GM19351 (cell line): Measurements from ENCODE around the gene SPEM2.

ENCODE experiments used
- ATAC-seq: cut with Tn5 transposase; IDR thresholded peaks from one replicate; pipeline ENCODE4 v1.9.1; 2021; ENCODE audit warnings: mild to moderate bottlenecking, moderate library complexity; ENCODE audit not compliant: unreplicated experiment

Gene SPEM2

DNA sequence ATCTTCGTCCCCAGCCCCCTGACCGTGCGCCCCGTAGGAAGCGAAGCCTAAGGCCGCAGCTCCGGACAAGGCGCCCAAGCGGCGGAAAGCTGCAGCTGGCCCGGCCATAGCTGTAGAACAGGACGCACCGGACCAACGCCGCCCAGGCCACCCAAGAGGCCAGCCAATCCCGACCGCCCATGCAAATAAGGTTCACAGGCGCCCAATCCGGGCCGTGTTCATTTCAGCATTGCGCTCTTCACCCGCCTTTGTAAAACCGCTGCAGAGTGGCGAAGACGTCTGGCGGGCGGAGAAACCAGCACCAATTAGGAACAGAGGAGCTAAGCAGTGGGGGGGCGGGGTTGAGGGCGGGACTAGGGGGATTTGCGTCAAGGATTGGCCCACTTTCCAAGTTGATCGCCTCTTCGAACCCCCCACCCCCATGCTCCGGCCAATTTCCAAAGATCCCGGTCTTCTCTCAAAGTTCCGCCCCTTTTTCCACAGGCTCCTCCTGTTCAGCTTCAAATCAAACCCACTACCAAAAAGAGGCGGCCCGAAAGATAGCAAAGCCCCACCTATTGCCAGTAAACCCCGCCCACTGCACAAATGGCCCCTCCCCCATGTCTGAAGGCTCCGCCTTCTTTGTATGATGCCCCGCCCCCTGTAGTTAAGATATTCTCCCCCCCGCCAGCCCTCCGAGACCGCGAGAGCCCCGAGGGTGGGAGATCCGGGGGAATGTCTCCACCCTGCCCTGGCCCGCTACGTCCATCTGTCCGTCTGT lies 21.3 kb upstream of the SPEM2 start, which contains the start of gene TMEM256:
Gene TMEM256, minus strand, starts transcription at position 121 of the 760 bp plus-strand sequence. Its CDS starts 13 bp downstream, at position 108.
- peak; percentile 95 for ATAC-seq

DNA sequence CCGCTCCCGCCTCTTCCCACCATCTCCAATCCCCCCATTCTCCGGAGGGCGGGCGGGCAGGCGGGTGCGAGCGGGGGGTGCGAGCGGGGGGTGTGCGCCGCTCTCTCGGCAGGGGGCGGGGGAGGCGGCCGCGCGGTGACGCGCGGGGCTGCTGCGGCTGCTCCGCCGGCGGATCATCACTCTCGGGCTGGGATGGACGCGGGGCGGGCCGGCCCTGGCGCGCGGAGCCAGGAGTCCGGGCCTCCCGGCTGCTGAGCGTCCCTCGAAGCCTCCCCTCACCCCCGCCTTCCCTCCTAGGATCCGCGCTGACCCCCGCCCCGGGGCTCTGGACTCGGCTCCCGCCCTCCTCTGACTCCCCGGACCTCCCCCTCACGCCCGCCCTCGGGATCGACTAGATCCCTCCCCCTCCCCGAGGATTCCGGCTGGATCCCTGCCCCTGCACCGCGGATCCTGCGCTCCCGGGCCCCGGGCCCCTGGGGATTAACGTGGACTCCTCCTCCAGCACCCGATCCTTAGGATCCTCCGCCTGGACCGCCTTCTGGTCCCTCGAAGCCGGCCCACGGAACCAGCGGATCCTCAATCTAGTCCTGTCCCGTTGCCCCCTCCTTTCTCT lies 20.6 kb upstream of the SPEM2 start:
- peak; percentile 15 for ATAC-seq

DNA sequence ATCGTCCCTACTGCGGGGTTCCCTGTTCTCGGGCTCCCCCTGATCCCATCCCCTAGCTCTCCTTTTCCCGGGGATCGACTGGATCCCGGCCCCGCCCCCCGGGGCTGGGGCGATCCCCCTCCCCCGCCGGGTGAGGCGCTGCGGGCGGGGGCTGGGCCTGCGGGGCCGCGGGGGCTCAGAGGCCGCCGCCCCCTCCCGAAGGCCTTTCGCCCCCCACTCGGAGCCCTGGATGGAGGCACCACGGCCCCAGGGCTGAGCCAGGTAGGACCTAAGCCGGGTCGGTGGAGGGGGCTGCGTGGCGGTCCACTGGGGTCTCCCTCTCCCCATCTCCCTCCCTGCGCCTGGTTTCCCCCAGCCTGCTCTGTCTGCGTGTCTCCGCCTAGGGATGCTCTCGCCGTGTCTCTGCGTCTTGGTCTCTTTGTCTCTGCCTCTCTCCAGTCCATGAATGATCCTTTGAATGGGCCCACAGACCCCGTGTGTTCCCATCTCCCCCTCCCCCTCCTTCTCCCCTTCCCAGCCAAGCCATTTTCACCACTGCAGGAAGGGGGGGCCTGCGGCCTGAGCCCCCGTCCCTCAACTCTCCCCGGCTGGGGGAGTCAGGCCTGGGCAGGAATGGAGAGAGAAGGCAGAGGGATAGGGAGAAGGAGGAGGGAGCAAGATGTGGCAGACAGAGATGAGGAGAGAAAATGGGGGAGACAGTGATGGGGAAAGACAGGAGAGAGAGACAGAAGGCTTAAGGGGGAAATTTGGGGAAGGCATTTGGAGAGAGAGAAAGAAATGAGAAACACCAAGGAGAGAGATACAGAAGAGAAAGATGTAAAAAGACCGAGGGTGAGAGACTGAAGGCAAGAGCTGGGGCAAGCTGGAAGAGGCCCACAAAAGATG lies 19.8 kb upstream of the SPEM2 start:
- ATAC-seq, result no peak

DNA sequence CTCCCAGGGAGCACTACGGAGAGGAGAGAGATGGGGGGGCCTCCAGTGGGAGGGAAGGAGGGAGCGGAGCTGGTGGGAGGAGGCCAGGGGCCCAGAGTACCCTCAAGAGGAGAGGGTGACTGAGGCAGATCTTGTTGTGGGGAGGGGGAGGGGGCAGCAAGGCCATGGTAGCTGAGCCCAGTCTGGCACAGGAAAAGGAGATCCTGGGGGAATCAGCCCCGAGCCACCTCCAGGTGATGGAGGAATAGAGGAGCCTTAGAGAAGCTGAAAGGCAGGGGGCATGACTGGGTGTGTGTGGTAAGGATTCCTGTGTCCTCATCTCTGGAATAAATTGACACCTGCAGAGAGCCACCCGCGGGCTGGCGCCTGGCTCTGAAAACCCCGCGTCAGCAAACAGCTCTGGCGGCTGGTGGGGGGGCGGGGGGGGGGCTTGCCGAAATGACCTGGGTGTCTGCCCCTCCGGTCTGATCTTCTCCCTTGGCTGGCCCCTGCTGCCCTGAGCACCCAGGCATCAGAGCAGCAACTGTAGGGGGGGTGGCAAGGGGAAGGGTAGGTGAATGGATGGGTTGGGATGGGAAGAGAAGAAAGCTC lies 19.1 kb upstream of the SPEM2 start:
- ATAC-seq, result no peak

DNA sequence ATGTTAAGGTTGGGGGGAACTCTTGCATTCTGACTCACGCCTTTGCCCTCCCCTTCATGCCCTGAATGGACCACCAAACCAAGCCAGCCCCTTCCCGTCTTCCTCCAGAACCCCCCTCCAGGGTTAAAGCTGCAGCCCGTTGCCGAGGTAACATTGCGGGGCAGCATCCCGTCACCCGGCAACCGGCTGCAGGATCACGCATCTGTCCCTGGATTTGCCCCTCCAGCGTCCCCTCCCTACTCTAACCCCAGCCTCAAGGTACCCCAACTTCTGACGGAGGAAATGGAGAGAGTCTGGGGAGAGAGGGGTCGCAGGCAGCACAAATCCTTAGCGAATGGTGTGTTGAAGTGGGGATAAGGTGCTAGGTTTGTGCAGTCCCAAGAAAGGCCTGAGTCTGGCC lies 18.3 kb upstream of the SPEM2 start:
- no peak for ATAC-seq

DNA sequence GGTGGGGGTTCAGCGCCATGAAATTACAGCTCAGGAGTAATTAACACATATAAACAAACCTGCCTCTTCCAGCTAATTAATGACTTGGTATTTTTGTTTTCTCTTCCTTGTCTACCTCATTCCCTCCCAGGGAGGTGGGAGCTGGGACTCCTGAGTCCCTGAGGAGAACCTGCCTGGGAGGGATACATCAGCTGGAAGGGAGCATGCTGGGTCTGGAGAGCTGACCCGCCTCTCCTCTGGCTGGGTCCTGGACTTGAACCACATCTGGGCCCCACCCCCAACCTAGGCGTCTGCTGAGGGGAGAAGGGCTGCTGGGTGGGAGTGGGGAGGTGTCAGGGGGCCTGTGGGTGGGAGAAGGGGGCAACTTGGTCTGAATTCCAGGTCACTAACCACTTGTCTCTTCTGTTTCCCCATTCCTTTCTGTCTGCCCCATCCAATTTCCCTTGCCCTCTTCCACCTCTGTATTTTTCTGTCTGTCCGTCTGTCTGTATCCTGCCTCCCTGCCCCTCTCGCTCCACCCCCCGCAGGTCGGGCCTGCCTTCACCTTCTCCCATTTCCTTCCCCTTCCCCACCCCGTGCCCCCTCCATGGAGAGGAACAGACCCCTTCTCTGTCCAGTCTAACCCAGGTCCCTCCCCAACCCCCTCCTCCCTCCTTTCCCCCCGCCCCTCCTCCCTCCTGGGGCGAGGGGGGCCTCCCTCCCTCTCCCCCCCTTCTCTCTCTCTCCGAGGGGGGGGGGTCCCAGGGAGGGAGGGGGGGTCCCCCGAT lies 17.7 kb upstream of the SPEM2 start, which contains the start of gene NLGN2:
Gene NLGN2, plus strand, starts transcription at position 361 of the 767 bp plus-strand sequence. CDS start 411 bp downstream, outside the sequence.
- no peak for ATAC-seq

DNA sequence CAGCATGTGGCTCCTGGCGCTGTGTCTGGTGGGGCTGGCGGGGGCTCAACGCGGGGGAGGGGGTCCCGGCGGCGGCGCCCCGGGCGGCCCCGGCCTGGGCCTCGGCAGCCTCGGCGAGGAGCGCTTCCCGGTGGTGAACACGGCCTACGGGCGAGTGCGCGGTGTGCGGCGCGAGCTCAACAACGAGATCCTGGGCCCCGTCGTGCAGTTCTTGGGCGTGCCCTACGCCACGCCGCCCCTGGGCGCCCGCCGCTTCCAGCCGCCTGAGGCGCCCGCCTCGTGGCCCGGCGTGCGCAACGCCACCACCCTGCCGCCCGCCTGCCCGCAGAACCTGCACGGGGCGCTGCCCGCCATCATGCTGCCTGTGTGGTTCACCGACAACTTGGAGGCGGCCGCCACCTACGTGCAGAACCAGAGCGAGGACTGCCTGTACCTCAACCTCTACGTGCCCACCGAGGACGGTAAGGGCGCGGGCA lies 17.1 kb upstream of the SPEM2 start:
- ATAC-seq, result no peak

DNA sequence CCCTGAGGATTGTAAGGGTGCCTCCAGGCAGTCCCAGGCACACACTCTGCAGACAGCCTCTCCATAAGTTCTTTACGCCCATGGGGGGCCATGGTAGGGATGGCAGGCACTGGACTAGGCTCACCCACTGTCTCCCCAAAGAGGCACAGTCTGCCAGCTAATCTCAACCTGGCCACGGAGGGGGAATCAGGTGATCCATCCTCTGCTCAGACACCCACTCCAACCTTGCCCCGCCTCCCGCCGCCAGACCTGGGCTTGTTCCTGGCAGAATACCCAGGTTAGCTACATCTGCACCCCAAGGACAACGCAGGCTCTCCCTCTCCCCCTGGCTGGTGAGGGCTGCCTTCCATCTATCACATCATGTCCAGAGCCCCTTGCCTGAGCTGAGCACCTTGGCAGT lies 16.6 kb upstream of the SPEM2 start:
- no peak for ATAC-seq

DNA sequence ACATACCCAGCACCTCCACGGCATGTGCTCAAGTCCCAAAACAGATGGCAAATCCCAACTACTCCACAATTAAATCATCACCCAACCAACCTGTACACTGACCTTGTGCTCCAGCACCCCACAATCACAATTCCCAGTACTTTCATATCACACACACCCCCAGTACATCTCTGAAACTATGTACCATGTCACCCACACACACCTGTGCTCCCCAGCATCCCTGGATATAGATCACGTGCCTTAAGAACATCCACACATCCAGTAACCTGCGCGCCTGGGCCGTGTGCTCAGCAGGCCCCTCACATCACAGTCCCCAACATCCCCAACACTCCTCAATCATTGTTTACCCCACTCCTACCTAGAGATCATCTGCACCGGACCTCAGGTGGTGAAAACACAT lies 15.7 kb upstream of the SPEM2 start:
- ATAC-seq, result no peak

DNA sequence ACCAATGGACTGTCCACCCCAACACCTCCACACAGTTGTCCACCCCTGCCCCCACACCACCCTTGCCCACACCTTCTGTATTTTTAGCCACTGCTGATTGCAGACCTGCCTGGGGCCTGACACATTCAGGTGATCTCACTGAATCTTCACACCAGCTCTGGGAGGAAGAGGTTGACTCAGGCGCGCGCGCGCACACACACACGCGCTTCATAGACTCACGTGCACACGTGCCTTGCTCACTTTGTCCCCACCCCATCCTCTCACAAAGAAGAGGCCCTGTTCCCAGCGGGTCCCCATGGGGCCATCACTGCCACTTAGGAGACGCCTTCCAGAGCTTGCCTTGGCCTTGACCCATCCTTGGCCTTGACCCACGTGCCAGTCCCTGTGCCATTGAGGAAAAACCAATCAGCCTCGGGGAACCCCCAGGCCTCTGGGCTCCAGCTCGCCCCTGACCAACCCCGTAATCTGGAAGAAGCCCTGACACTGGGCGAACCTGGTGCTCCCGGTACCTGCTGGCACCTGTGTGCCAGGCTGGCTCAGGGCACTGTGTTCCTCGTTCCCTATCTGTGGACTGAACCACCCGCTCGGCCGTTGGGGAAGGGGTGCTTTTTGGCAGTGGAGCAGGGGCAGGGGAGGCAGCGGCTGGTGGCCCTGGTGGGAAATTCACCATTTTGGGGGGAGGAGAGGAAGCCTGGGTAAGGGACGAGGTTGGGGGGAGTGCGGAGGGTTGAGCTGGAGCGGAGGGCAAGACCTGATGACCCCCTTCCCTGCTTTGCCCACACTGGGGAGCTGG lies 14.6 kb upstream of the SPEM2 start:
- no peak for ATAC-seq

DNA sequence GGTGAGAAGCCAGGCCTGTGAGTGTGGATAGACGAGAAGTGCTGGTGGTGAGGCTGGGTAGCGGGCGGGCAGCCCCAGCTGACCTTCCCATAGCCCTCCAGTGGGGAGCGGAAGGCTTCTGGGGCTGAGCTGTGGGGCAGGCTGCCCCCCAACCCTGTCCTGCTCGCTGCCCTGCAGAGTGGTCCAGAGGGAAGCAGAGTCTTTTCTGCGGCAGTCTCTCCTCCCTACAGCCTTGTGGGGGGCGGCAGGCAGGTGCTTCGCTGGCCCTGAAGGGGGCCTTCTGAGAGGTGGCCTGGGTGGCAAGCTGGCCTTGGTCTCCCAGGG lies 14.0 kb upstream of the SPEM2 start:
- no peak for ATAC-seq

DNA sequence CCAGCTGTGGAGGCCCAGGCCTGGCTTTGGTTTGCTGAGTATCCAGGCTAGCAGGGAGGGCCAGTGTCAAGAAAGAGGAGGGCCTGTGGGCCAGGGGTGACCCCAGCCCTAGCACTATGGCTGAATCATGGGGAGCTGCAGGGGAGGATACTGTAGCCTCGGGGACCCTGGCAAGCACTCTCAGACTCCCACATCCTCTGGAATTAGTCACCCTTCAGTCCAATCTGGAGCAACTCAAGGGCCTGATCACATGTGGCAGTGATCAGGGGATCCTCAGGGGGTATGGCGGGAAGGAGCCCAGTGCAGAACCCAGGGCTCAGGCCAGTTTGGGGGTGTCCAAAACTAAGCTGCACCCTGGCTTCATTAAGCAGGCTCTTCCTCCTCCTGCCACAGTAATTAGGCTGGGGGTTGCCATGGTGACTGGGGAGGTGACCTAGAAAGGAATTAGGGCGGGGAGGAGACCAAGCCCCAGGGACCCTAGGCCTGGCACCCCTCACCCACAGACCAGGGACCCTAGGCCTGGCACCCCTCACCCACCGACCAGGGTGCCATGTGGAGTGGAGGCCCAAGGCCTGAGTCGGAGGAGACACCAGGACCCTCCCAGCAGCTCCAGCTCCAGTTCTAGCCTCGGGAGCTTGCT lies 11.9 kb upstream of the SPEM2 start:
- no peak for ATAC-seq

DNA sequence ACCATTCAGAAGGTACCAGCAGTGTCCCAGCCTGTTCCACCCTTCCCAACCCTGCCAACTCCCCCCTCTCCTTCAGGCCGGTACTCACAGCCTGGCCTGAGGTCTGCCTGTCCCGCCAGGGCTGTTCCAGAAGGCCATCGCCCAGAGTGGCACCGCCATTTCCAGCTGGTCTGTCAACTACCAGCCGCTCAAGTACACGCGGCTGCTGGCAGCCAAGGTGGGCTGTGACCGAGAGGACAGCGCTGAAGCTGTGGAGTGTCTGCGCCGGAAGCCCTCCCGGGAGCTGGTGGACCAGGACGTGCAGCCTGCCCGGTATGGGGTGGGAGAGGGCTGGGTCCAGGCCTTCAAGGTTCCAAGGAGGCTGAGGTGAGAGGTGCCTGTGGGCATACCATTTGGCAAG lies 10.6 kb upstream of the SPEM2 start:
- ATAC-seq, result no peak

DNA sequence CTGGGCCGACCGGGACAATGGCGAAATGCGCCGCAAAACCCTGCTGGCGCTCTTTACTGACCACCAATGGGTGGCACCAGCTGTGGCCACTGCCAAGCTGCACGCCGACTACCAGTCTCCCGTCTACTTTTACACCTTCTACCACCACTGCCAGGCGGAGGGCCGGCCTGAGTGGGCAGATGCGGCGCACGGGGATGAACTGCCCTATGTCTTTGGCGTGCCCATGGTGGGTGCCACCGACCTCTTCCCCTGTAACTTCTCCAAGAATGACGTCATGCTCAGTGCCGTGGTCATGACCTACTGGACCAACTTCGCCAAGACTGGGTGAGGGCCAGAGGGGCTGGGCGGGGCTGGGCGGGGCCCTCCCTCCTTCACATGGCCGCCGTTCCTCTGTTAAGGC lies 9.6 kb upstream of the SPEM2 start:
- no peak for ATAC-seq

DNA sequence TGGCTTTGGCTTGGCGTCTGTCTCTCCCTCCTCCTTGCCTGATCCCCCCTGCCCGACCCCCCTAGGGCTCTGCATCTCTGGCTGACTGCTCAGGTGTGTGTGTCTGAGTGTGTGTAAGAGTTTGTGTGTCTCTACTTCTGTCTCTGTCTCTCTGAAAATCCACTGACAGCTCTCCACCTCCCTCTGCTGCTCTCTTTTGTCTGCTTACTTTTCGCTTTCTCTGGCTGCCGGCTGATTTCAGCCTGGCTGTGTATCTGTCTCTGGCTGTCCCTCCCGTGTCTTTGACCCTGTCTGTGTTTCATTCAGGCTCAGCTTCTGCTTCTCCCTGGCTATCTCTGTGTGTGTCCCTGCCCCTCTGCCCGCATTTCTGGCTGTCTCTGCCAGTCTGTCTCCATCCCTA lies 9.1 kb upstream of the SPEM2 start:
- ATAC-seq, result no peak

DNA sequence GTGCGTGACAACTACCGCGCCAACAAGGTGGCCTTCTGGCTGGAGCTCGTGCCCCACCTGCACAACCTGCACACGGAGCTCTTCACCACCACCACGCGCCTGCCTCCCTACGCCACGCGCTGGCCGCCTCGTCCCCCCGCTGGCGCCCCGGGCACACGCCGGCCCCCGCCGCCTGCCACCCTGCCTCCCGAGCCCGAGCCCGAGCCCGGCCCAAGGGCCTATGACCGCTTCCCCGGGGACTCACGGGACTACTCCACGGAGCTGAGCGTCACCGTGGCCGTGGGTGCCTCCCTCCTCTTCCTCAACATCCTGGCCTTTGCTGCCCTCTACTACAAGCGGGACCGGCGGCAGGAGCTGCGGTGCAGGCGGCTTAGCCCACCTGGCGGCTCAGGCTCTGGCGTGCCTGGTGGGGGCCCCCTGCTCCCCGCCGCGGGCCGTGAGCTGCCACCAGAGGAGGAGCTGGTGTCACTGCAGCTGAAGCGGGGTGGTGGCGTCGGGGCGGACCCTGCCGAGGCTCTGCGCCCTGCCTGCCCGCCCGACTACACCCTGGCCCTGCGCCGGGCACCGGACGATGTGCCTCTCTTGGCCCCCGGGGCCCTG lies 8.3 kb upstream of the SPEM2 start:
- ATAC-seq, result no peak

DNA sequence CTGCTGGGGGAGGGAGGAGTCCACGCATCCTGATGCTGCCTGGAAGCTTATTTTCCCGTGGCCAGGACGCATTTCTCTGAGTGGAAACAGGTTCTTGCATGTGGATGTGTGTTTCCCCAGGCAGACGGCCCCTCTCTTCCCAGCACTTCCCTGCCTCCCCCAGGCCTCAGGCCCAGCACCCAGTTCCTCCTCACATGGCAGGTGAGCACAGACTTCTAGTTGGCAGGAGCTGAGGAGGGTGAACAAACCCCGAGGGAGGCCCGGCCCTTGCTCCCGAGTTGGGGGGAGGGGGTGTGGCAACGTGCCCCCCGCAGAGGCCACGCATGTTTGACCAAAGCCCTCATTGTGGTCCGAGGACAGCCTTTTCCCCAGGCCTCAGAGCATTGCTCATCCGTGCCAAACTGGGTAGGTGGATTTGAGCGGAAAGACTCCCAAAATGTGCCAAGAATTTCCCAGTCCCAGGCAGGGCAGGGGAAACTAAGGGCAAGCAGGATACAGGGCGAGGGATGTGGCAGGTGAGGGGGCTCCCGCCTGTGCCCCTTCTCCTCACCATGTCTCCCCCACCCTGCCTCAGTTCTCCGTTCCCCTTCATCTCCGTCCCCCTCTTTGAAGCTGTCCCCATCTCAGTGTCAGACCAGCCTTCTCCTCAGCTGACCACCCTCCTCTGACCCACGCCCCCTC lies 6.8 kb upstream of the SPEM2 start:
- no peak for ATAC-seq
